HCT116 (cell line): ENCODE measurements around the gene PTPN22. TPM values are rescaled to one million over a fixed set of nuclear protein-coding genes. Genes with fewer than 3 reads are reported as not detected.

ENCODE experiments used
- ATAC-seq: fragments of 200-7000 bp; cut with Tn5 transposase; 2 replicates; pipeline ENCODE4 v1.9.1; 2020; ENCODE audit warnings: mild to moderate bottlenecking, moderate library complexity
- BruUV-seq: library from RNA; stranded (reverse); fragments of 400-500 nt; replicated peaks from 2 replicates; lab custom pipeline; 2021; lab: Mats Ljungman, UMichigan
- CTCF ChIA-PET: fragments of 300-600 bp; sonication (Branson Sonifier 250); formaldehyde crosslinking; loops from one replicate; lab custom pipeline; 2021; ENCODE audit warnings: antibody characterized with exemption; lab: Charles Lee
- POLR2A ChIA-PET: fragments of 300-600, 350-600 bp; sonication (Branson Sonifier 250); formaldehyde crosslinking; loops from one replicate; lab custom pipeline; 2021; ENCODE audit warnings: antibody characterized with exemption; lab: Charles Lee
- RAD21 ChIA-PET, 2 experiments: fragments of 300-600 bp; sonication (Branson Sonifier 250); formaldehyde crosslinking; loops; one replicate each; lab custom pipeline; 2023; ENCODE audit warnings: low total read pairs in 2 of 2; ENCODE audit not compliant: uncharacterized antibody in 2 of 2, unreplicated experiment in 2 of 2, low non-redundant PET in 1 of 2; lab: Charles Lee
- DNase-seq: peaks from one replicate; pipeline ENCODE4 v3.0.0-alpha.2; 2010; ENCODE audit warnings: low read depth, low spot score
- H2AFZ ChIP-seq: fragments of 200-600 bp; shearing (Covaris generic), sonication (generic); 2 replicates; pipeline ENCODE4 v1.6.1; 2017; ENCODE audit warnings: low read depth, mixed run types, mixed read lengths, antibody characterized with exemption, low read length; ENCODE audit not compliant: poor library complexity, severe bottlenecking
- H3K27ac ChIP-seq: 2 replicates; pipeline ENCODE4 v1.5.1; 2012; ENCODE audit warnings: low read depth, low read length
- H3K27me3 ChIP-seq: fragments of 200-600 bp; sonication (generic); 2 replicates; pipeline ENCODE4 v1.6.1; 2016; ENCODE audit warnings: mixed run types, low read length, mixed read lengths; ENCODE audit not compliant: insufficient read depth
- H3K36me3 ChIP-seq, 2 experiments: fragments of 200-500 bp in 1 of 2; fragments of 200-600 bp in 1 of 2; sonication (Bioruptor generic) in 1 of 2; sonication (generic) in 1 of 2; 2 replicates each; pipeline versions ENCODE4 v1.5.1 to v1.6.1; 2014 to 2016; ENCODE audit warnings: low read length in 2 of 2, inconsistent platforms in 1 of 2, mixed read lengths in 1 of 2, mixed run types in 1 of 2; ENCODE audit not compliant: insufficient read depth in 2 of 2, control insufficient read depth in 1 of 2
- H3K4me1 ChIP-seq, 2 experiments: fragments of 200-600 bp in 1 of 2; sonication (generic) in 1 of 2; 2 replicates each; pipeline versions ENCODE4 v1.5.1 to v1.6.1; 2012 to 2017; ENCODE audit warnings: low read length in 2 of 2, inconsistent platforms in 1 of 2, mild to moderate bottlenecking in 1 of 2, mixed read lengths in 1 of 2, mixed run types in 1 of 2, moderate library complexity in 1 of 2; ENCODE audit not compliant: insufficient read depth in 2 of 2, control insufficient read depth in 1 of 2
- H3K4me2 ChIP-seq: fragments of 200-600 bp; sonication (generic); 2 replicates; pipeline ENCODE4 v1.6.1; 2017; ENCODE audit warnings: mixed run types, low read length, mixed read lengths
- H3K4me3 ChIP-seq, 2 experiments: fragments of 200-600 bp in 1 of 2; sonication (generic) in 1 of 2; replicated peaks in 1 of 2; 2 replicates each; pipeline ENCODE4 v1.5.1; 2011 to 2016; ENCODE audit warnings: low read length in 2 of 2, control low read depth in 1 of 2, low read depth in 1 of 2, mild to moderate bottlenecking in 1 of 2, mixed read lengths in 1 of 2, mixed run types in 1 of 2
- H3K79me2 ChIP-seq: fragments of 200-600 bp; sonication (generic); 2 replicates; pipeline ENCODE4 v1.6.1; 2017; ENCODE audit warnings: mild to moderate bottlenecking, mixed run types, low read length, moderate library complexity, mixed read lengths; ENCODE audit not compliant: insufficient read depth
- H3K9ac ChIP-seq: fragments of 200-600 bp; sonication (generic); 2 replicates; pipeline ENCODE4 v1.6.1; 2016; ENCODE audit warnings: low read length, mixed read lengths
- H3K9me2 ChIP-seq: fragments of 200-600 bp; sonication (generic), shearing (Covaris generic); 2 replicates; pipeline ENCODE4 v1.6.1; 2017; ENCODE audit warnings: mixed run types, mild to moderate bottlenecking, moderate library complexity; ENCODE audit not compliant: insufficient read depth
- H3K9me3 ChIP-seq, 2 experiments: fragments of 200-500 bp in 1 of 2; fragments of 200-600 bp in 1 of 2; sonication (Bioruptor generic) in 1 of 2; sonication (generic) in 1 of 2; 2 replicates each; pipeline ENCODE4 v1.6.1; 2014 to 2017; ENCODE audit warnings: low read length in 2 of 2, mixed read lengths in 2 of 2, inconsistent platforms in 1 of 2, low read depth in 1 of 2, mild to moderate bottlenecking in 1 of 2, mixed run types in 1 of 2, moderate library complexity in 1 of 2; ENCODE audit not compliant: control insufficient read depth in 1 of 2, insufficient read depth in 1 of 2
- H4K20me1 ChIP-seq: fragments of 200-600 bp; sonication (generic), shearing (Covaris generic); 2 replicates; pipeline ENCODE4 v1.6.1; 2017; ENCODE audit warnings: mixed run types, mild to moderate bottlenecking, moderate library complexity; ENCODE audit not compliant: insufficient read depth
- EGR1 ChIP-seq: IDR thresholded peaks from 2 replicates; pipeline ENCODE4 v1.6.1; 2012; ENCODE audit warnings: low read depth
- EZH2phosphoT487 ChIP-seq: fragments of 200-600 bp; IDR thresholded peaks from 2 replicates; pipeline ENCODE4 v1.6.1; 2018; ENCODE audit warnings: antibody characterized with exemption, borderline replicate concordance
- FOSL1 ChIP-seq: IDR thresholded peaks from 2 replicates; pipeline ENCODE4 v1.6.1; 2012; ENCODE audit warnings: low read depth
- JUND ChIP-seq: IDR thresholded peaks from 2 replicates; pipeline ENCODE4 v1.6.1; 2012
- POLR2A ChIP-seq: IDR thresholded peaks from 2 replicates; pipeline ENCODE4 v1.7.0; 2011; ENCODE audit warnings: borderline replicate concordance; ENCODE audit not compliant: insufficient read depth, insufficient read length; ENCODE audit errors: extremely low read depth
- YY1 ChIP-seq: IDR thresholded peaks from 2 replicates; pipeline ENCODE4 v1.6.1; 2011; ENCODE audit warnings: low read length, low read depth, moderate library complexity, mild to moderate bottlenecking; ENCODE audit not compliant: insufficient replicate concordance; ENCODE audit errors: extremely low read depth
- ZBTB33 ChIP-seq: IDR thresholded peaks from 2 replicates; pipeline ENCODE4 v1.6.1; 2011; ENCODE audit warnings: mild to moderate bottlenecking, low read length, moderate library complexity; ENCODE audit not compliant: insufficient replicate concordance; ENCODE audit errors: extremely low read depth
- ZNF274 ChIP-seq: fragments of 200-500 bp; sonication (Bioruptor generic); IDR thresholded peaks from 2 replicates; pipeline ENCODE4 v1.6.1; 2014; ENCODE audit warnings: mild to moderate bottlenecking, low read depth, low read length, inconsistent platforms
- intact Hi-C: fragments of 100-400 bp; cut with micrococcal nuclease; formaldehyde crosslinking; loops from 2 replicates; pipeline ENCODE4 v1.10.0; 2022
- total RNA-seq: library from RNA; stranded (reverse); gene quantifications from one replicate; pipeline ENCODE4 v1.2.1, GENCODE V29; 2021; ENCODE audit not compliant: unreplicated experiment
- TF ChIP-seq, protein P1 (sequence below): IDR thresholded peaks from 2 replicates; pipeline ENCODE4 v1.6.1; 2012

PTPN22 gene
- total RNA-seq, 1 experiment from 2014 or later = 0.17 TPM

- ChIA-PET RAD21 (no interaction called here), CTCF (no interaction called here)
- Histone ChIP-seq H3K27me3 (no peaks in the 10 kb centered on the region), H3K27ac (no peak overlapping the region), H3K79me2 (peaks cover 83% of the 10 kb centered on the region), H3K36me3 (peaks cover 4% of the 10 kb centered on the region in 2 experiments; a peak in 1 of 4 replicates), H3K9me3 (no peaks in the 10 kb centered on the region), H3K4me3 (no peak overlapping the region), H3K9ac (no peak overlapping the region), H3K9me2 (no peaks in the 10 kb centered on the region), H3K4me2 (no peak overlapping the region), H4K20me1 (no peaks in the 10 kb centered on the region)
- ATAC-seq = no peak
- intact Hi-C loops = no loop called here
- no TSS peak for BruUV-seq
- no peak for TF ChIP-seq EZH2phosphoT487
- no peak for TF ChIP-seq JUND
- no peak for TF ChIP-seq FOSL1
- TF ChIP-seq ZBTB33 = no peak
- TF ChIP-seq EGR1 = no peak
- no peak for TF ChIP-seq POLR2A
- TF ChIP-seq, protein P1, sequence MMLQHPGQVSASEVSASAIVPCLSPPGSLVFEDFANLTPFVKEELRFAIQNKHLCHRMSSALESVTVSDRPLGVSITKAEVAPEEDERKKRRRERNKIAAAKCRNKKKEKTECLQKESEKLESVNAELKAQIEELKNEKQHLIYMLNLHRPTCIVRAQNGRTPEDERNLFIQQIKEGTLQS = no peak
- TF ChIP-seq YY1 = no peak
- no peak for TF ChIP-seq ZNF274
- TF ChIP-seq, all 23 proteins: peak for 0
- H2AFZ ChIP-seq = no peak overlapping the region
- no peak for DNase-seq
- POLR2A ChIA-PET = no interaction called here
- H3K4me1 ChIP-seq = peaks cover 12 to 15% of the 10 kb centered on the region in 2 experiments
These were observed 69.0 kb downstream of the PTPN22 start for GRCh38 chr1:113802367-113803007.
